HG03521 (cell line): ENCODE measurements around the gene NGFR.

Experiments
- ATAC-seq: cut with Tn5 transposase; IDR thresholded peaks from one replicate; pipeline ENCODE4 v1.9.1; 2021; ENCODE audit warnings: mild to moderate bottlenecking, moderate library complexity; ENCODE audit not compliant: unreplicated experiment

The NGFR gene

DNA sequence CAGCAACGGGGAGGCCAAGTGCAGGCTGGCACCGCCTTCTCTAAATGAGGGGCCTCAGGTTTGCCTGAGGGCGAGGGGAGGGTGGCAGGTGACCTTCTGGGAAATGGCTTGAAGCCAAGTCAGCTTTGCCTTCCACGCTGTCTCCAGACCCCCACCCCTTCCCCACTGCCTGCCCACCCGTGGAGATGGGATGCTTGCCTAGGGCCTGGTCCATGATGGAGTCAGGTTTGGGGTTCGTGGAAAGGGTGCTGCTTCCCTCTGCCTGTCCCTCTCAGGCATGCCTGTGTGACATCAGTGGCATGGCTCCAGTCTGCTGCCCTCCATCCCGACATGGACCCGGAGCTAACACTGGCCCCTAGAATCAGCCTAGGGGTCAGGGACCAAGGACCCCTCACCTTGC lies 18.5 kb downstream of the NGFR start:
- no peak for ATAC-seq

DNA sequence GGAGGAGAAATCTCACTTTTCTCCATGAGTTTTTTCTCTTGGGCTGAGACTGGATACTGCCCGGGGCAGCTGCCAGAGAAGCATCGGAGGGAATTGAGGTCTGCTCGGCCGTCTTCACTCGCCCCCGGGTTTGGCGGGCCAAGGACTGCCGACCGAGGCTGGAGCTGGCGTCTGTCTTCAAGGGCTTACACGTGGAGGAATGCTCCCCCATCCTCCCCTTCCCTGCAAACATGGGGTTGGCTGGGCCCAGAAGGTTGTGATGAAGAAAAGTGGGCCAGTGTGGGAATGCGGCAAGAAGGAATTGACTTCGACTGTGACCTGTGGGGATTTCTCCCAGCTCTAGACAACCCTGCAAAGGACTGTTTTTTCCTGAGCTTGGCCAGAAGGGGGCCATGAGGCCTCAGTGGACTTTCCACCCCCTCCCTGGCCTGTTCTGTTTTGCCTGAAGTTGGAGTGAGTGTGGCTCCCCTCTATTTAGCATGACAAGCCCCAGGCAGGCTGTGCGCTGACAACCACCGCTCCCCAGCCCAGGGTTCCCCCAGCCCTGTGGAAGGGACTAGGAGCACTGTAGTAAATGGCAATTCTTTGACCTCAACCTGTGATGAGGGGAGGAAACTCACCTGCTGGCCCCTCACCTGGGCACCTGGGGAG lies 19.1 kb downstream of the NGFR start:
- no peak for ATAC-seq

DNA sequence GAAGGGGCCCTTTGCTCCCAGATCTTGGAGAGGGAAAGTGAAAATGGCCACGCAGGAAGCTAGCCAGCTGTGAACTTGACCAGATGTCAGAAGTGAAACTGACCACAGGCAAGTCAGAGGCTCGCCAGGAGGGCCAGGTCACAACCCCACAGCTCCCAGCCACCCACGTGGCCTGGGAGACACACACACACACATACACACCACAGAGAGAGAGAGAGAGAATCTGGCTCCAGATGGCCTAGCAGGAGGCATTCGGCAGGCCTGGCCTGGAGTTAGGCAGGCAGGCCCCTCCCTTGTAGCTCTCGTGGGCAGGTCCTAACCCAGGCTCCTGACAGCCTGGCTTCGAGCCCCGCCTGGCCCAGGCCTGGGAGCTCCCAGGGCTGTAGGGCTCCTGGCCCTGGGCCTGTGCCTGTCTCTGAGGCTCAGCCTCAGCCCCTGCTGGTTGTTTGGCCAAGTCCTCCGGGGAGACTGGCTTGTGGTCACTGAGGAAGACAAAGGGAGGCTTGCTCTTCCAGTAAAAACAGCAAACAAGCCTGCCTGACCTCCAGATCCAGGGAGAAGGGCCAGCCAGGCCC lies 20.2 kb downstream of the NGFR start:
- ATAC-seq, result peak; percentile 83

DNA sequence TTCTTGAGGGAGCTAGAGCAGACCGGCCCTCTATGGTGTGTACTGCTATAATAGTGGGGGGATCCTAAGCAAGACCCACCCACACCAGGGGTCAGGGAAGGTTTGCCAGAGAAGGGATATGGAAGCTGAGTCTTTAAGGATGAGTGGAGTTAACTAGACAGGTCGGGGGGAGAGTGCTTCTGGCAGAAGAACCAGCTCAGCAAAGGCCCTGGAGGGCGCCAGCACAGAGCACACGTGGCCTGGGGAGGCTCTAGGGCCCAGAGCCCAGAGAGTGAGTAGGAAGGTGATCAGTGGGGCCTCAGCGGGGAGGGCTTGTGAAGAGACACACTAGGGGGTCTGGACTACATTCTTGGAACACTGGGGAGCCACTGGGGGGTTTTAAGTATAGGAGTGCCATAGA lies 21.1 kb downstream of the NGFR start:
- no peak for ATAC-seq

DNA sequence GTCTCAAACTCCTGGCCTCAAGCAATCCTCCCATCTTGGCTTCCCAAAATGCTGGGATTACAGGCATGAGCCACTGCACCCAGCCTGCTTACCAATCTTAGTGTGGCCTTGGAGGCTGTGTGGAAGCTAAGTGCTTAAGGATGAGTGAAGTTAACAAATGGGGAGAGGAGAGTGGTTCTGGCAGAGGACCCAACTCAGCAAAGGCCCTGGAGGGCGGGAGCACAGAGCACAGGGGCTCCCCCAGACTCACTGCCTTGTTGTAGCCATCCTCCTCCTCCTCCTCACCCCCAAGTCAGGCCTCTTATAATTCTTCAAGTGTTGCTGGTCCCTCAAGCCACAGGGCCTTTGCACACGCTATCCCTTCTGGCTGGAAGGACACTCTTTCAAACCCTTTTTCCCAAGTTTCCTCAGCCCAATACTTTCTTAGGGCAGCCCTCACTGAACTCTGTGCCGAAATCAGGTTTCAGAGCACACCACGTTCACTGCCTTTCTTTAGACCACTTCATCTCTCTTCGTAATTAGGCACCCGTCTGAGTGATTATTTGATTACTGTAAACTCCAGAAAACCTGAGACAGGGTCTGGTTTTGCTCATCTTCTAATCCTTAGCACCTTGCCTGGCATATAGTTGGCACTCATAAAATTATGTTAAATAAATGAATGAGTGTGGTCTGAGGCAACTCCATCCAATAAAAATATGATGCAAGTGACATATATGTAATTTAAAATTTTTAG lies 23.4 kb downstream of the NGFR start:
- ATAC-seq, result no peak

DNA sequence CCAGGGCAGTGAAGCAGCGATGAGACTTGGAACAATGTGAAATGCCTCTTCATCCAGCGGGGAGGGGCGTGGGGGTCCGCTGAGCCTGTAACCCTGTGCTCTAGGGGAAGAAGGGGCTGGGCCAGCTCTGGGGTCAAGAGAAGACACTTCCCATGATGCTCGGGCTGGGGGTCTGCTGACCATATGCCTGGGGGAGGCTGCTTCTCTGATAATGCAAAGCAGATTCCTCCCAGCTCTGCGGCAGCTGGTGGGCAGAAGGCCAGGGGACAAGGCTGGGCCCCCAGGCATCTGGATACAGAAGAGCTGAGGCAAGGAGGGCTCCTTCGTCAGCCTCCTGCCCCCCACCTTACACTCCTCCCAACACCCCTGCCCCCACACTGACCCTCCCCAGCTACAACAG lies 24.7 kb downstream of the NGFR start:
- no peak for ATAC-seq

DNA sequence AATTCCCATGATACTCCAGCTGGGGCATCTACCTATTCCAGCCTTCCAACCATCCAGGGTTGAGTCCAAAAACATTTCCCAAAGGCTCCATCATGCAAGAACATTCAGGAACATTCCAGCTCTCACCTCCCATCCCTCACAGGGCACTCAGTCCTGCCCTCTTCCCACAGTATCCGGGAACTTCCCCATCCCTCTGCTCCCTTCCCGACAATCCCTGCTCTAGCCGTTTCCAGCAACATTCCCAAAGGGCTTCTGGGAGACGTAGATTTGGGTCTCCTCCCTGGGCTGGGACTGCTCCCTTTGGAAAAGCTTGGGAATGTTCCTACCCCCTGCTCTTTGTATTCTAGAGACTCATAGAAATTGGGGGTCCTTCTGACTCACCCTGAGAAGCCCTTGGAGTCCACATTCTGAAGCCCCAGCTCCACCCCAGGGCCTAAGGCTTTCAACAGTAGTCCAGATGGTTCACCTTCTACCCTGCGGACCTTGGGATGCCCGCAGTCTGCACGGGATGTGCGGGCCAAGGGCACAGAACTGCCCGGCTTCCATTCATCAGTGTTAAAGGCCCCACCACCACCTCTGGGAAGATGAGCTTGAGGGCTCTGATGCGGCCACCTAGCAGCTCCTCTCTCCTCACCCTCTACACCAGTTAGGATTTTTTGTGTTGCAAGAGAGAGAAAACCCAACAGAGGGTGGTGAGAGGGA lies 25.4 kb downstream of the NGFR start:
- ATAC-seq, result no peak

DNA sequence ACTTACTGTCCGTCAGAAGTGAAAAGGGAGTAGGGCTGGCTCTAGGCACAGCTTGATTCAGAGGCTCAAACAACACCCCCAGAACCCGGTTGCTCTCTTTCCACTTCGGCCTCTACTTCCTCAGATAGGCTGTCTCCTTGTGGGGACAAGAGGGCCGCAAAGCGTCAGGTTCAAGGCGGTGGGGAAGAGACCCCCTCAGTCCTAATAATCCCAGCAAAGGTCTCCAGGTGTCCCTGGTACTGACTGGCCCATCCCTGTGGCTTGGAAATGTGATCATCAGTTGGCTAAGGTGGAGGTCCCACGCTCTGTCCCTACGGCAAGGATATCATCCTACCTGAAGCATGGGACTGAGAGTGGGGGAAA lies 26.0 kb downstream of the NGFR start:
- ATAC-seq, result no peak

DNA sequence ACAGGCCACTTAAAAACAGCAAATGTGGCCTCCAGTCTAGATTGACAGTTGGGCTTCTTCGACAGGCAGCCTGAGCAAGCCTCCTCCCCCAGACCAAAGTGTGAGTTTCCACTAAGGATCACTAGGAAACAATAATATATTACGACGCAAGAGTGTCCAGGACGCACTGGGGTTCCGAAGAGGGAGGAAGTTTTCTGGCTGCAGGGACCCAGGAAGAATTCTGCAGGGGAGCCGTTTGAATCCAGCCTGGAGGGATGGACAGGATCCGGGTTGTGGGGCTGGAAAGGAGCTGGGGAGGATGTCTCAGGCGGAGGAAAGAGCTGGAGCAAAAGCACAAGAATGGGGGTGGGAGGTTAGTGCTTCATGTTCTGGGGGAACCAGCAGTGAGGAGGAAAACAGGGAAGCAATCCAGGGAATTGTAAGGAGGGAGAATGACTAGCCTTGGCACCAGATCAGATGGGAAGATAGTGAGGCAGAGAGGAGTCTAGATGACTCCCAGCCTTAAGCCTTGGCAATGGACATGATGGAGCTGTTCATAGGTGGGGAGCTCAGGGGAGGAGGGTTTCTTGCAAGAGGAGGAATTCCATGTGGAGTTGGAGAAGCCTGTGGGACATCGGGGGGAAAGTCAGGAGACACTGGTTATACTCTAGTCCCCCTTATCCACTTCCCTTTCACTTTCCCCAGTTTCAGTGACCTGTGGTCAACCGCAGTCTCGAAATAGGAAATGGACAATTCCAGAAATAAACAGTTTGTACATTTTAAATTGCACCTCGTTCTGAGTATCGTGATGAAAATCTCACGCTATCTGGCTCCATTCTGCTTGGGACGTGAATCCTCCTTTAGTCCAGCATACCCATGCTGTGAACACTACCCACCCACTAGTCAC lies 26.6 kb downstream of the NGFR start:
- no peak for ATAC-seq

DNA sequence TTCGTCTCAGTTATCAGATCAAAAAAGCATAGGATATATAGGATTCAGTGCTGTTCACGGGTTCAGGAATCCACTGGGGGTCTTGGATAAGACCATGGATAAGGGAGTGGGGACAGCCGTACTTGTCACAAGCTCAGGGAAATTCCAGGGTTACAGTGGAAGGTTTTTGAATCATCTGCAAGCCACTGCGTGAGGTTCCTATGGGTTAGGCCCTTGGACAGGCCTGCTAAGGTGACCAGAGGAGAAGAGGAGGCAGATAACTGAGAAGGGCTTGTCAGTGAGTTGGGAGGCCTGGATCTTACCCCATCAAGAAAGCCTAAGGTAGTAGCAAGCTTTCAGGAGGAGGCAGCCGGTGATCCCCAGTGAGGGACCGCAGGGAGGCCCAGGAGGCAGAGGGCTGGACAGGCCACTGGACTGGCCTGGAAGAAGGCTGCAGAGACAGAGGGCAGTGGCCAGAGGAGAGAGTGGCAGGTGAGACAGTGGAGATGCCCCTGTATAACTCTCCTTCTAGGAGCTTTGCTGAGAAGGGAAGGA lies 27.3 kb downstream of the NGFR start:
- no peak for ATAC-seq

DNA sequence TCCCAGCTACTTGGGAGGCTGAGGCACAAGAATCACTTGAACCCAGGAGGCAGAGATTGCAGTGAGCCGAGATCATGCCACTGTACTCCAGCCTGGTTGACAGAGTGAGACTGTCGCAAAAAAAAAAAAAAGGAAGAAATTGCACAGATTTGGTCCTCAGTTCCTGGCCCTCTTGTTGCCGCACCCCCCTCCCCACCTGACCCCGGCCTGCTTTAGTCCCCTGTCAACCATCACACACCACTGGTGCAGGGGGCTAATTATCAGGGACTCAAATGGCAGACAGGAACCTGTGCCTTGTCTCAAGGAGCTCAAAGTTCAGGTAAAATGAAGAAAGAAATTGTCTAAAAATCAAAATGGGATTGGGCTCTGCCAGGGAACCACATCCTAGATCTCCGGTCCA lies 28.1 kb downstream of the NGFR start:
- no peak for ATAC-seq

DNA sequence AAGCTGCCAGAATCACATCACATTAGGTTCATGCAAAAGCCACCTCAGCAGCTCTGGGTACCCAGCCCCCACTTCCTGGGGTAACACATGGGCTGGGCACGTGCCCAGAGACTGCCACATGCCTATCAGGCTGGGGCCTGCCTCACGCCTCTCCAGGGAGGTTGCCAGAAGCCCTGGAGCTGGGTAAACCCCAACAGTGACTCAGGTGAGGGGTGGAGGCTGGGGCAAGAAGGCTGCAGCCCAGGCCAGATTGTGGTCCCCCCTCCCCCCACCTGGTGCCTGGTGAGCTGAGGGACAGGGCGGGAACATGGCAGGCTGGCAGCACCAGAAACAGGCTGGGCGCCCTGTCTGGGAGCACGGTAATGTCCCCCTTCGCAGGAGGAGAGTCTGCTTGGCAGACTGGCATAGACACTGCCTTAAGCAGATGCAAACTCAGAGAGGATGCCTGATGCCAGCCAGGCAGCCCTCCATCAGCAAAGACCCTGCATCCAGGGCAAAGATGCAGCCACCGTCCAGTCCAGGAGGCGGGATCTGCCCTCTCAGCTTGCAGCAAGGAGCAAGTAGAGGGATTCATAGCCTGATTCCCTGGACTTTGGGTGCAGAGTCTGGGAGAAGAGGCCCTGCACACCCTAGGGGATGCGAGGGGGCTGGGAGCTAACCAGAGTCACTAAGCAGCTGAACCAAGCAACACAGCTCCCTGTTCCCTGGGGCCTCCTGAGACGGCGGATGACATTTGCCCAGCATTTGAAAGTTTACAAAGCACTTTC lies 28.8 kb downstream of the NGFR start:
- no peak for ATAC-seq

DNA sequence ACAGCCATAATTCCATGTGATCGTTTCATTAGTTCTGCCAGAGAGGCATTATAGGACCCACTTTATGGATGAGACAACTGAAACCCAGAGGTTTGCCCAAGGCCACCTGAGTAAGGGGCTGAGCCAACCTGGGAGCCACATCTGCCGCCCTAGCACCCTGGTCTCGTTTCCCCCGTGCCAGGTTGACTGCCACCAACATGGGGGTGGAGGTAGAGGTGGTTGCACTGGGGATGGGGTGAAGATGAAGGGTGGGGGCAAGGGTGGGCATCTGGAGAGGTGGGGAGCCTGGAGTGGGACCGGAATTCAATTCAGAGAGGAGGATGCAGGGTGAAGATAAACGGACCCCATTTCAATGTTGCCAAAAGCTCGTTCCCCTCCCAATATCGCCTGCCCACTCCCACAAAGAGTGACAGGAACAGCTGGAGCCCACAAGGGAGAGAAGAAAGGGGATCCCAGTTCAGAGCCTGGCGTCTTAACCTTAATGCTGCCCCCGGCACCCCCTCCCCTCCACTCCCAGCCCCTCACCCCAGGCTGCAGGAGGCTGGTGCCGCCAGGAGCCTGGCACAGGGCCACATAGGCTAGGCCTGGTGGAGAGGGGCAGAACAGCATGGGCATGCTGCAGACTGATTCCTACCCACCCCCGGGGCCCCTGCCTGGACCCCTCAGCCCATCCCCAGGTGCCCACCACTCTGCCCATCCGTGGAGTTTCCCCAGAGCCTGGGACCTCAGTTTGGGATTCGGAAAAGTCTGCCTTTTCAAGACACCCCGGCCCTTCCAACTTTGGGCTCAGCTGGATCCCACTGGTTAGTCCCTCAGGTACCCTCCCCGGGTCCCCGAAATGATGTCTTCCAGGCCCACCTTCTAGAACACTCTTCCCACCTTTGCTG lies 29.6 kb downstream of the NGFR start:
- no peak for ATAC-seq

DNA sequence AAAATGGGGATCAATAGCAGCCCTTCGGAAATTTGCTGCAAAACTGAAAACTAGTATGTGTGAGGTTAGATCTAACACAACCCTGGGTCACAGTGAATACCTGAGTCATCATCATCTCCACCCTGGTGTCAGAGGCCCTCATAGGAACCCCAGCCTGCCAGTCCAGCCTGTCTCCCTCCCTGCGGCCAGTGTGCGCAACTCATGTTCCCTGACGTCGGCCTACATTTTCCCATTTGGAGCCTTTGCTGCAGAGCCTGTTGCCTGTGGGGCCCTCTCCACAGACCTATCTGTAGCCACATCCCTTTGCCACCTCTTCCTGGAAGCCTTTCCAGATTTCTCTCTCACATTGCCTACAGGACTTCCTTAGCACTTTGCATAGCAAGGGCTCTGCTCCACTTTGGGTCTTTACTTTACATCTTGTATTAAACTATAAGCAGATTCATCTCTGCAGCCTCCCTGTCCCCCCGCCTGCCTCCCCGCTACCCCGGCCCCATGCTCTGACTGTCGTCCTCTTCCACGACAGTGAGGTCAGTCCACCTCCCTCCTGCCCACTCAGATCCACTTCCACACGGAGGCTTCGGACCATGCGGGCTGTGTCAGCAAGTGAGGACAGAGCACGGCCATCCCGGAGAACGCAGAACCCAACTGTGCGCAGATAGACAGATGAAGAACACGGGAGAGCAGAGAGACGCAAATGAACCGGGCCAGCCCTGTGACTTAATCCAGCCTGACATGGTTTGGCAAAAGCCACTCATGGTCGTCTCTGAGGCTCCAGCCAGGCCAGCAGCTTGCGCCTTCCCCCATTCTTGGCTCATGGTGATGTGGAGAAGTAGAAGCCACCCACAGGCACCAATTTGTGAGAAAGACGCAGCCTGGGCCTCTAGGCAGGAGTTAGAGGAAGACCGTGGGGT lies 31.0 kb downstream of the NGFR start:
- no peak for ATAC-seq

DNA sequence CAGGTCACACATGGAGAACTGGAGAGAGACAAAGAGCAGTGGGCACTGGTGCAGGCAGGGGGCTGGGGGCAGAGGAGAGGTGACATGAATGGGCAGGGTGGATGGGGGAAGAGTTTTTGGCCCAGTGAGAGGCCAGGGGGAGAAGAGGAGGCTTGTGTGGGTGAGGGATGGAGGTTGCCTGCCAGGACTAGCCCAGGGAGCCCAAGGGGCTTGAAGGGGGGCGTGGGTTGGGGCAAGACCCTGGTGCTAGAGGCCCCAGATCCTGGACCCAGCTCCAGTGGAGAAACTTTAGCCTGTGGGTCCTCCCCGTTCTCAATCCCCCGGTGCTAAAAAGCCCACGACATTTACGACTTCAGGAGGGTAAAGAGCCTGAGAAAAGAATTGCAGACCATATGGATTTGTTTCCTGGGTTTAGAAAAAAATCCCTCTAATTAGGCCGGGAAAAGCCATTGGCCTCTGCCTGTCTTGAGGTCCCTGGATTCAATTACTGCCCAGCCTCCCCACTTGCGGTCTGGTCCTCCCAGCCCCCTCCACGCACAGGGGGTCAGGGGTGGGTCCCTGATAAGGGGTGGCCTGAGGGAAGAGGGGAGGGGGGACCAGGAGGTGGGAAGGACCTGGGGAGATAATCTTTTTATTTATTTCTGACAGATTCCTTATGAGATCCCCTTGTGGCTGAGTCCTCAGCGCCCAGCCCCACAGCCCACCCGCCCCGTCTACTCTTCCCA lies 33.0 kb downstream of the NGFR start:
- ATAC-seq, result no peak

DNA sequence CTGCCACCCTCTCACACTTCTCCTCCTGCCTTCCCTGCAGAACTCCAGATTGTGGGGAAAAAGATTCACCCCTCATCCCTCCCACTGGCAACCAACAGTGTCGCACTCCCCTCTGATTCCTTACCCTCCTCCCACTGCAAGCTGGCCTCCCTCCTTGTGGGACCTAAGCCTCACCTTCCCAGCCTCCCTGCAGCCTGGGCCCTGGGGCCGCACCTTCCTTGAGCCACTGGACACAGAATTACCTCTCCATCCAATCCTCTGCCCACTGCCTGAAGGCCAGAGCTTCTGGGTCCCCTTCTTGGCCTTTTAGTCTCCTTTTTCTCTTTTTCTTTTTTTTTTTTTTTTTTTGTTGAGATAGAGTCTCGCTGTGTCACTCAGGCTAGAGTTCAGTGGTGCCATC lies 33.9 kb downstream of the NGFR start:
- no peak for ATAC-seq

DNA sequence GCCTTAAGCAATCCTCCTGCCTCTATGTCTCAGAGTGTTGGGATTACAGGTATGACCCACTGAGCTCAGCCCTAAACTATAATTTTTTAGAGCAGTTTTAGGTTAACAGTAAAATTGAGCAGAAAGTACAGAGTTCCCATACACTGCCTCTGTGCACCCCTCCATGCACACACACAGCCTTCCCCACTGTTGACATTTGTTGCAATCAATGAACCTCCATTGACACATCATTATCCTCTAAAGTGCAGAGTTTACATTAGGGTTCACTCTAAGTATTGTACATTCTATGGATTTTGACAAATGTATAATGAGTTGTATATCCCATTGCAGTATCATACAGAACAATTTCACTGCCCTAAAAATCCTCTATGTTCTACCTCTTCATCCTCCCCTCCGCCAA lies 35.0 kb downstream of the NGFR start:
- no peak for ATAC-seq
